Body of pancreas (tissue), 4 donors: Measurements from ENCODE around the gene CPEB2. TPM values are rescaled to one million over a fixed set of nuclear protein-coding genes. Genes with fewer than 3 reads are reported as not detected.

Experiments
- ATAC-seq: fragments of 150-250 bp; one replicate; pipeline ENCODE4 v1.9.1; 2016
- DNase-seq, 4 donors: peaks; one replicate each; pipeline ENCODE4 v3.0.0-alpha.2; 2019
- H3K27ac ChIP-seq, 4 donors: fragments of 200-600 bp; sonication (generic); 1 replicate in 3 of 4; 2 replicates in 1 of 4; pipeline versions ENCODE4 v1.5.1 to v1.6.1; 2016 to 2019; ENCODE audit warnings: mild to moderate bottlenecking in 1 of 4, mixed read lengths in 1 of 4, moderate library complexity in 1 of 4
- H3K27me3 ChIP-seq, 2 donors: fragments of 200-600 bp; sonication (generic); one replicate each; pipeline ENCODE4 v1.6.0; 2016; ENCODE audit warnings: mild to moderate bottlenecking in 1 of 2
- H3K36me3 ChIP-seq, 2 donors: fragments of 200-600 bp; sonication (generic); replicated peaks in 1 of 2; 2 replicates each; pipeline ENCODE4 v1.5.1; 2016; ENCODE audit warnings: low read depth in 2 of 2; ENCODE audit not compliant: insufficient read depth in 1 of 2
- H3K4me1 ChIP-seq: fragments of 200-600 bp; sonication (generic); one replicate; pipeline ENCODE4 v1.6.0; 2016
- H3K4me3 ChIP-seq, 2 donors: fragments of 200-600 bp; sonication (generic); 1 replicate in 1 of 2; 2 replicates in 1 of 2; pipeline ENCODE4 v1.5.1; 2016 to 2019
- H3K9me3 ChIP-seq, 3 donors: fragments of 200-600 bp; sonication (generic); 1 replicate in 2 of 3; 2 replicates in 1 of 3; pipeline ENCODE4 v1.5.1; 2016
- POLR2A ChIP-seq, 3 donors: fragments of 450-650 bp; IDR thresholded peaks; one replicate each; pipeline ENCODE4 v1.6.1; 2016; ENCODE audit warnings: antibody characterized with exemption in 3 of 3, mild to moderate bottlenecking in 2 of 3
- WGBS, 2 donors: methylation state at CpG; one replicate each; pipeline ENCODE4 v1.1.5; 2017; 5-methylcytosine and 5-hydroxymethylcytosine counted together
- intact Hi-C: fragments of 100-400 bp; cut with DNase I; formaldehyde crosslinking; loops from one replicate; pipeline ENCODE4 v1.15.1; 2023
- total RNA-seq, 2 donors: library from RNA; depleted of rRNA; stranded (reverse); fragments of >200 nt; gene quantifications; one replicate each; pipeline ENCODE4 v1.1.0, GENCODE V29; 2016
- TF ChIP-seq, protein P1 (sequence below), 7 experiments: fragments of 450-650 bp in 4 of 7; fragments of 200-600 bp in 3 of 7; sonication (generic) in 3 of 7; IDR thresholded peaks; one replicate each; pipeline ENCODE4 v1.5.1; 2016 to 2019; ENCODE audit warnings: antibody characterized with exemption in 7 of 7

CPEB2 gene
- 1 to 10 TPM; 6.6 to 8.0 TPM for total RNA-seq

DNA sequence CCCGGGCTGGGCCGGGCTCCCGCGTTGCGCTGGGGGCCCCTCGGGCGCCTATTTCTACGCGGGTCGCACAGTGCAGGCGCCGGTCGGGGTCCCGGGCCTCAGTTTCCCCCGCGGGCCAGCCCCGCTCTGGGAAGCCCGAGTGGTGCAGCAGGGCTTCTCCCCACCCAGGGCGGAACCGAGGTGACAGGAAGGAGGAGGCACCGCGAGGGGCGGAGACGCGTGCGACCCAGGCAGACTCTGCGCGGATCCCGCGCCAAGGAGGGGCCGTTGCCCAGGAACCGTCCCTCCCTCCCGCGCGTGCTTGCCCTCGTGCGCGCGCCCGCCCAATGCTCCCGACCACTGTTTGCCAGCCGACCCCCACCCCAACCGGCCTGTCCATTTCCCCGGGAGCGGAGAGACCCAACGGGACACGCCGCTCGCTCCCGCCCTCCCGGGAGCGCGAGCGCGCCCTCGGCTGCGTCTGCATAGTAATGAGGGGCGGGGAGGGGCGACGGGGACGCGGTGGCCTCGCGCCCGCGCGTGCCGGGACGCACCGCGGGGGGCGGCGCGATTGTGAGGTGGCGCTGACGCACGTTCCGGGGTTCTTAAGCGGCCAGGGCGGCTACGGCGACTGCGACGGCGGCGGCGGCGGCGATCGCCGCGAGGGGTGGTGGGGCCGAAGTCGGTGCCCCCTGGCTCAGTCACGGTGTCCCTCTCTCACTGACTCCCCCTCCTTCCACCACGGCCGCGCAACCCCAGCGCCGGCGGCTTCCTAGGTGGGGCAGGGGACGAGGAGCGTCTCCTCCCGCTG, at the start of gene CPEB2:
TSS of gene CPEB2 (plus strand) at position 613 of the 790 bp plus-strand sequence. CDS start 193 bp downstream, outside the sequence.
- ATAC-seq (peak; percentile 78), DNase-seq (peak; percentile 93 to 96 (median 96))
- no peaks in the 10 kb centered on the region for H3K9me3 ChIP-seq
- WGBS, 2 donors: 1% methylated on average over 92 of the region's 104 CpGs; no CpG with 5 or more reads in 1 of the 2 donors
- intact Hi-C loops: no loop called here
- H3K4me1 ChIP-seq: peaks cover 18% of the 10 kb centered on the region
- H3K27ac ChIP-seq: peak within 1 kb of the TSS; percentile 100
- no peaks in the 10 kb centered on the region for H3K36me3 ChIP-seq
- H3K27me3 ChIP-seq: no peaks in the 10 kb centered on the region
- TF ChIP-seq, protein P1, sequence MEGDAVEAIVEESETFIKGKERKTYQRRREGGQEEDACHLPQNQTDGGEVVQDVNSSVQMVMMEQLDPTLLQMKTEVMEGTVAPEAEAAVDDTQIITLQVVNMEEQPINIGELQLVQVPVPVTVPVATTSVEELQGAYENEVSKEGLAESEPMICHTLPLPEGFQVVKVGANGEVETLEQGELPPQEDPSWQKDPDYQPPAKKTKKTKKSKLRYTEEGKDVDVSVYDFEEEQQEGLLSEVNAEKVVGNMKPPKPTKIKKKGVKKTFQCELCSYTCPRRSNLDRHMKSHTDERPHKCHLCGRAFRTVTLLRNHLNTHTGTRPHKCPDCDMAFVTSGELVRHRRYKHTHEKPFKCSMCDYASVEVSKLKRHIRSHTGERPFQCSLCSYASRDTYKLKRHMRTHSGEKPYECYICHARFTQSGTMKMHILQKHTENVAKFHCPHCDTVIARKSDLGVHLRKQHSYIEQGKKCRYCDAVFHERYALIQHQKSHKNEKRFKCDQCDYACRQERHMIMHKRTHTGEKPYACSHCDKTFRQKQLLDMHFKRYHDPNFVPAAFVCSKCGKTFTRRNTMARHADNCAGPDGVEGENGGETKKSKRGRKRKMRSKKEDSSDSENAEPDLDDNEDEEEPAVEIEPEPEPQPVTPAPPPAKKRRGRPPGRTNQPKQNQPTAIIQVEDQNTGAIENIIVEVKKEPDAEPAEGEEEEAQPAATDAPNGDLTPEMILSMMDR (IDR thresholded peaks at IDR 0.05): peak in 1 of 7 experiments; percentile 9
- TF ChIP-seq POLR2A (IDR thresholded peaks at IDR 0.05): peak; percentile 98 to 99 (median 99)
- H3K4me3 ChIP-seq: peak within 1 kb of the TSS; percentile 84 to 91

DNA sequence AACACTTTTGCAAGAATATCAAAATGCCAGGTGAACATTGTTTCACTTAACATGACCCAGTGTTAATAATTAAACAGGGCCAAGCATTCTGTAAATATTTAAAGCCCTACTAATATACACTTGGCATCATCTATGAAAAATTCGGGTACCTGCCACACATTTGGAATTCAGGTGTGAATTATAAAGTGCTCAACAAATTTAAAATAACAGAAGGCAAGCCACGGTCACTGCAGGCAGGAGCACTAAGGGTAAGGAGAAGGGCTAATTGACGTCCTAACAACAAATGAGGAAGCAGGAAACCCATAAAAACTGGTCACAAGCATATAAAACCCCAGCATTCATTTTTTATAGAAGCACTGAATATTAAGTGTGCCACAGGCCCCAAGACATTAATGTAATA, 43.8 kb upstream of the CPEB2 start:
- DNase-seq (no peak), ATAC-seq (no peak)
- peak overlapping the region in 2 of 4 donors; percentile 8 to 15 for H3K27ac ChIP-seq

DNA sequence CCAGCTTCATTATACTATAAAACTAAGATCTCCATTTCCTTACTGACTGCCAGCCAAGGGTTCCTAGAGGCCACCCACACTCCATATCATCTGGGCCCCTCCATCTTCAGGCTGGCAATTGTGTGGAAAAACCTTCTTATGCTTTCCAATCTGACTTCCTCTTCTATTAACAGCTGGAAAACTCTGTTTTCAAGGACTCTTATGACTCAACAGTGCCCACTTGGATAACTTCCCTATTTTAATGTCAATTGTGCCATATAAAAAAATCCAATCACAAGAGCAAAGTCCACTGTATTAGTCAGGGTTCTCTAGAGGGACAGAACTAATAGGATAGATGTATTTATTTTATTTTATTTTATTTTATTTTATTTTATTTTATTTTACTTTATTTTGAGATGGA, 41.0 kb upstream of the CPEB2 start:
- no peak overlapping the region for H3K4me3 ChIP-seq
- ATAC-seq (no peak), DNase-seq (no peak)

More for the DNA sequence above, 43.8 kb upstream of the CPEB2 start:
- H3K9me3 ChIP-seq: no peaks in the 10 kb centered on the region
- WGBS, 2 donors: 41 to 44% methylated on average over 3 of the region's 3 CpGs
- H3K4me3 ChIP-seq: no peak overlapping the region
- intact Hi-C loops: no loop called here
- no peak for TF ChIP-seq POLR2A (IDR thresholded peaks at IDR 0.05)
- TF ChIP-seq, protein P1 (IDR thresholded peaks at IDR 0.05): no peak
- no peaks in the 10 kb centered on the region for H3K27me3 ChIP-seq
- H3K36me3 ChIP-seq: no peaks in the 10 kb centered on the region
- peaks cover 10% of the 10 kb centered on the region for H3K4me1 ChIP-seq

DNA sequence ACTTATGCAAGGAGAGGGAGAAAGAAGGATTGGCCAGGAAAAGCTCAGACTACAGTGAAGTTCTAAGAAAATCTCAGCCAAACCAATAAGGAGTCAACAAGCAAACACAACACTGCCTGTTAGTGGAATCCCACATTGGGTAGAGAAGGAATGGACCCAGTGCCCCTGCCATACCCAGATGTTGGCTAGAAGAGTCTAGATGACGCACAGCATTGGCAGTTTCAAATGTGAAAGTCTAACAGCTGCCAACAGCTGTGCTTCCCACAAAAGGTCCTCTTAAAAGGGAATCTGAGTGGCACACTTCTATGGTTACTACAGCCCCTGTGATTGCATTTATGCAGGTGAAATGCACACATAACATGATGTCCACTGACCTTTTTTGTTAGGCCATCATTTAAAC, 37.2 kb upstream of the CPEB2 start:
- H3K4me3 ChIP-seq: no peak overlapping the region
- ATAC-seq (no peak), DNase-seq (no peak)
- H3K4me1 ChIP-seq: no peaks in the 10 kb centered on the region
- H3K36me3 ChIP-seq: no peaks in the 10 kb centered on the region
- WGBS, 2 donors: 81 to 100% methylated on average over 1 of the region's 1 CpG
- no peak overlapping the region for H3K27ac ChIP-seq
- no peak for TF ChIP-seq POLR2A (IDR thresholded peaks at IDR 0.05)
- no peaks in the 10 kb centered on the region for H3K27me3 ChIP-seq
- intact Hi-C loops: no loop called here
- H3K9me3 ChIP-seq: no peaks in the 10 kb centered on the region

More for the DNA sequence above, 41.0 kb upstream of the CPEB2 start:
- Histone ChIP-seq H3K4me1 (peaks cover 10% of the 10 kb centered on the region), H3K9me3 (no peaks in the 10 kb centered on the region), H3K36me3 (no peaks in the 10 kb centered on the region), H3K27me3 (no peaks in the 10 kb centered on the region), H3K27ac (no peak overlapping the region)
- TF ChIP-seq POLR2A (IDR thresholded peaks at IDR 0.05): no peak
- TF ChIP-seq, protein P1 (IDR thresholded peaks at IDR 0.05): no peak
- intact Hi-C loops: no loop called here

DNA sequence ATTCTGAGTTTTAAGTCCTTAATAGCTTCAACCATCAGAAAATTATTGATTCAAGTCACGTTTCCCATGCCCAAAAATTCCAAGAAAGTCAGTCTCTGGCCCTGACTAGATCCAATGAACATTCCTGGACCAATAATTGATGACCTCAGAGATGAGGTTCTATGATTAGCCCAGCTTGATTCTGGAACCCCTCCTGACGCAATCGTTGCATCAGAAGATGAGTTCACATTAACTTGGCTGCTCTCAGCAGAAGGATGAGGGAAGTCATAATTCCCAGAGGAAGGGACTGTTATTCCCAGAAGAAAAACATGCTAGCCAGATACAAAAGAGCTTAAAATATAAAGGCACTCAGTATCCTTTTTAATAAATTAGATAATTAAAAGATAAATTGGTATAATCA, 34.3 kb upstream of the CPEB2 start:
- no peaks in the 10 kb centered on the region for H3K27me3 ChIP-seq
- WGBS, 2 donors: 81 to 90% methylated on average over 3 of the region's 3 CpGs
- no peak overlapping the region for H3K4me3 ChIP-seq
- H3K27ac ChIP-seq: no peak overlapping the region
- H3K4me1 ChIP-seq: no peaks in the 10 kb centered on the region
- intact Hi-C loops: no loop called here
- no peak for ATAC-seq
- DNase-seq: no peak
- TF ChIP-seq, protein P1 (IDR thresholded peaks at IDR 0.05): no peak
- no peak for TF ChIP-seq POLR2A (IDR thresholded peaks at IDR 0.05)
- no peaks in the 10 kb centered on the region for H3K36me3 ChIP-seq
- no peaks in the 10 kb centered on the region for H3K9me3 ChIP-seq
